ENCODE measurements around the gene LAMA5. TPM values are rescaled to one million over a fixed set of nuclear protein-coding genes. Genes with fewer than 3 reads are reported as not detected.

The LAMA5 gene
- total and polyA plus RNA-seq, 9 donors, result 4.7 to 115 (median 42.2) TPM

DNA sequence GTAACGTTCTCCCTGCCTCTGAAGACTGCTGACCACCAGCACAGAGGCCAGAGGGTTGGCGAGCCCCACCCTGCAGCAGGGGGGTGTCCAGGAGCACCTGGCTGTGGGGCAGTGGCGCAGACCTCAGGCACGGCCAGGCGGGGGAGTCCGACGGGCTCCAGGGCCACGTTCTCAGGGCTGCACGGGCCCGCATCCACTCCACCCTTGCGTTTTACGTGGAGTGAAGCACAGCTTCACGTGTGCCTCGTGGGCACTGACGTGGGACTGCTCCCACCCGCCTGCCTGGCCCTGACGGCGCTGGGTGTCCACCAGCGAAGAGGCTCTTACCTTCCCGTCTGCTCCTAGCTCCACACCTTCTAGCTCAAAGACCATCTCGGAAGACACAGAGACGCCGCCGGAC is 26.7 kb upstream of the LAMA5 start:
- Histone ChIP-seq H3K4me3 (no peak overlapping the region), H3K4me1 (ENCODE audit: insufficient read depth) (no peaks in the 10 kb centered on the region), H3K36me3 (no peaks in the 10 kb centered on the region), H3K27ac (no peak overlapping the region), H3K9me3 (no peaks in the 10 kb centered on the region), H3K27me3 (no peaks in the 10 kb centered on the region)
- TF ChIP-seq EP300 (IDR thresholded peaks at IDR 0.05) (no peak), POLR2A (IDR thresholded peaks at IDR 0.05) (no peak)
- TF ChIP-seq, protein P1, sequence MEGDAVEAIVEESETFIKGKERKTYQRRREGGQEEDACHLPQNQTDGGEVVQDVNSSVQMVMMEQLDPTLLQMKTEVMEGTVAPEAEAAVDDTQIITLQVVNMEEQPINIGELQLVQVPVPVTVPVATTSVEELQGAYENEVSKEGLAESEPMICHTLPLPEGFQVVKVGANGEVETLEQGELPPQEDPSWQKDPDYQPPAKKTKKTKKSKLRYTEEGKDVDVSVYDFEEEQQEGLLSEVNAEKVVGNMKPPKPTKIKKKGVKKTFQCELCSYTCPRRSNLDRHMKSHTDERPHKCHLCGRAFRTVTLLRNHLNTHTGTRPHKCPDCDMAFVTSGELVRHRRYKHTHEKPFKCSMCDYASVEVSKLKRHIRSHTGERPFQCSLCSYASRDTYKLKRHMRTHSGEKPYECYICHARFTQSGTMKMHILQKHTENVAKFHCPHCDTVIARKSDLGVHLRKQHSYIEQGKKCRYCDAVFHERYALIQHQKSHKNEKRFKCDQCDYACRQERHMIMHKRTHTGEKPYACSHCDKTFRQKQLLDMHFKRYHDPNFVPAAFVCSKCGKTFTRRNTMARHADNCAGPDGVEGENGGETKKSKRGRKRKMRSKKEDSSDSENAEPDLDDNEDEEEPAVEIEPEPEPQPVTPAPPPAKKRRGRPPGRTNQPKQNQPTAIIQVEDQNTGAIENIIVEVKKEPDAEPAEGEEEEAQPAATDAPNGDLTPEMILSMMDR (IDR thresholded peaks at IDR 0.05), result no peak
- 84 to 86% (median 85%) methylated on average over 24 of the region's 24 CpGs for WGBS, 3 donors
- intact Hi-C loops (cut with DNase I), result no loop called here
- no peak for DNase-seq

DNA sequence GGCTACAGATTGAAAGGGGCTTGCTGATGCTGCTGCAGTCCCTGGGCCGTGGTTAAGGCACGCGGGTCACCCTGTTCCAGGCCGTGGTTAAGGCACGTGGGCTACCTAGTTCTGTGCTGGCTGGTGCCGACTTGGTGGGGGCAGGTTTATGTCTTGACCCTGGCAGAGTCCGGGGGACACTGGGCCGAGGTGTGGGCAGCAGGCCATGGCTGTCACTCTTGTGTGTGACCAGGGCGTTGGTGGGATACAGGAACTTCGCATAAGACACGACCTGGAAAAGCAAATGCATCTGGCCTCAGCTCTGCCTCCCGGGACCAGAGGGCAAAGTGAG is 26.2 kb upstream of the LAMA5 start:
- Histone ChIP-seq H3K27me3 (no peaks in the 10 kb centered on the region), H3K4me1 (ENCODE audit: insufficient read depth) (no peaks in the 10 kb centered on the region), H3K27ac (no peak overlapping the region), H3K4me3 (no peak overlapping the region), H3K36me3 (no peaks in the 10 kb centered on the region), H3K9me3 (no peaks in the 10 kb centered on the region)
- no peak for DNase-seq
- TF ChIP-seq EP300 (IDR thresholded peaks at IDR 0.05), result no peak
- TF ChIP-seq POLR2A (IDR thresholded peaks at IDR 0.05), result no peak
- TF ChIP-seq, protein P1 (IDR thresholded peaks at IDR 0.05), result no peak
- intact Hi-C loops (cut with DNase I), result no loop called here
- 69 to 83% (median 69%) methylated on average over 12 of the region's 12 CpGs for WGBS, 3 donors

DNA sequence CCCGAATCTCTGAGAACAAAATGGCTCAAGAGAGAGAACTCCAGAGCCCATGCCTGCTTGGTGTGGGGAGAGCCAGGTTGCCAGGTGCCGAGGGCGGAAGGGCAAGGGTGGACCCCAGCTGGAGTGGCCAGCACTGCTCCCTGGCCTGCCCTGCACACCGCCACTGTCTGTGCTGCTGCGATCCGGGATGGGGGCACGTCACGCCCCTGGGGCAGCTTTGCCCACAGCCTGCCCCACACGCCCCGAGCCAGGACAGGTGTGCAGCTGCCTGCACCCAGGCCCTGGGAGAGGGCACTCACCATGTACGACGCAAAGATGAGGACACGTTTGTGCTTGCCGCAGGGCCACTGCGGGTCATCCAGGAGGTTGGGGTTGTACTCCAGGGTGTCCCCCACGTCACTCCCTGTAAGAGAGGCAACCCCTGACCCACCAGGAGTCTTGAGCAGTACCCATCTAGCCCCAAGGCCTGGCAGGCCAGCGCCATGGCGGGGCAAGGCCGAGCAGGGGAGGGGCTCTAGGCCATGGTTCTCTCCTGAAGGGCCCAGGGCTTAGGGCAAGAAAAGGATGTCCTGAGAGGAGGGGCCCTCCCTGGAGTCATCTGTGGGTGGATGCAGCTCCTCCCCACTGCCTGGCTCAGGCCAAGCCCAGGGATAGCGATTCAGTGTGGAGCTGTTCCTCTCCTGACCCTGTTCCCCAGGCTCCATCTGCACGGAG is 25.7 kb upstream of the LAMA5 start:
- no peak for DNase-seq
- WGBS, 3 donors, result 80 to 84% (median 80%) methylated on average over 21 of the region's 21 CpGs
- Histone ChIP-seq H3K4me1 (ENCODE audit: insufficient read depth) (peaks cover 3% of the 10 kb centered on the region), H3K27me3 (no peaks in the 10 kb centered on the region), H3K27ac (no peak overlapping the region), H3K9me3 (no peaks in the 10 kb centered on the region), H3K4me3 (no peak overlapping the region), H3K36me3 (no peaks in the 10 kb centered on the region)
- intact Hi-C loops (cut with DNase I), result no loop called here
- TF ChIP-seq POLR2A (IDR thresholded peaks at IDR 0.05), result no peak
- TF ChIP-seq, protein P1 (IDR thresholded peaks at IDR 0.05), result no peak
- TF ChIP-seq EP300 (IDR thresholded peaks at IDR 0.05), result no peak

DNA sequence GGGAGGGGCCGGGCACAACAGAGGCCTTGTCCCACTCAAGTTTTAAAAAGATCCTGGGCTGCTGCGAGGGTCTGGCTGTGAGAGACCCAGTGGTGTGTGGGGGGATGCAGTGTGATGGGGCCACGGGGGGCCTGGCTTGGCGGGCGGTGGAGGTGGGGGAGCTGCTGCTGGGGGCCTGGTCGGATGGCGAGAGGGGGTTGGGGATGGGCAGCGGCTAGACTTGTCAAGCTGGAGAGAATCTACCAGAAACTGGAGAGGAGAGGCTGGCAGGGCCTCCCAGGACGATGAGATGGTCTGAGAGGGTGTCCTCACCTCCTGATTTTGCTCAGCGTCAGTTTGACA is 24.9 kb upstream of the LAMA5 start:
- WGBS, 3 donors, result 71 to 78% (median 74%) methylated on average over 10 of the region's 10 CpGs
- Histone ChIP-seq H3K4me1 (ENCODE audit: insufficient read depth) (peaks cover 9% of the 10 kb centered on the region), H3K4me3 (no peak overlapping the region), H3K27ac (no peak overlapping the region), H3K36me3 (no peaks in the 10 kb centered on the region), H3K9me3 (no peaks in the 10 kb centered on the region), H3K27me3 (no peaks in the 10 kb centered on the region)
- intact Hi-C loops (cut with DNase I), result no loop called here
- TF ChIP-seq EP300 (IDR thresholded peaks at IDR 0.05) (no peak), POLR2A (IDR thresholded peaks at IDR 0.05) (no peak)
- TF ChIP-seq, protein P1 (IDR thresholded peaks at IDR 0.05), result no peak
- DNase-seq, result no peak

All from ovary (tissue), 9 donors.